ENCODE measurements around the gene TMEM187.

DNA sequence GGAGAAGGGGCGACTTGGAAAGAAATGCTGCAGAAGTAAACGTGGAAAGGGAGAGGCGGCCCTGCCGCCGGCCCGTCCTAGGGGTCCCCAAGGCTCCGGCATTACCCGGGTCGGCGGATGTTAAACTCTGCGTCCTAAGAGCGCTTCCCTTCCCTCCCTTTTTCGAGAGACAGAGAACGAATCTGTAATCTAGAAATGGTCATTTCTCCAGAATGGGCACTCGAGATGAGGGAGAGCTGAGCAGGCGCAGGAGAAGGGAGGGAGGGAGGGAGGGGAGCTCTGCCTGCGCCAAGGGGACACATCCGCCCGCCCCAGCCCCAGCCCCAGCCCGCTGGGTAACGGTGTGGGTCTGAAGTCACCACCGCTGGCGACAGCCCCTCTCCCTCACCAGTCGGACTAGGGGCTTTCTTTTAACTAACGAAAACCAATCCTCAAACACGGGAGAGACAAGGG lies 2.6 kb upstream of the TMEM187 start:
- TF ChIP-seq, protein P1, sequence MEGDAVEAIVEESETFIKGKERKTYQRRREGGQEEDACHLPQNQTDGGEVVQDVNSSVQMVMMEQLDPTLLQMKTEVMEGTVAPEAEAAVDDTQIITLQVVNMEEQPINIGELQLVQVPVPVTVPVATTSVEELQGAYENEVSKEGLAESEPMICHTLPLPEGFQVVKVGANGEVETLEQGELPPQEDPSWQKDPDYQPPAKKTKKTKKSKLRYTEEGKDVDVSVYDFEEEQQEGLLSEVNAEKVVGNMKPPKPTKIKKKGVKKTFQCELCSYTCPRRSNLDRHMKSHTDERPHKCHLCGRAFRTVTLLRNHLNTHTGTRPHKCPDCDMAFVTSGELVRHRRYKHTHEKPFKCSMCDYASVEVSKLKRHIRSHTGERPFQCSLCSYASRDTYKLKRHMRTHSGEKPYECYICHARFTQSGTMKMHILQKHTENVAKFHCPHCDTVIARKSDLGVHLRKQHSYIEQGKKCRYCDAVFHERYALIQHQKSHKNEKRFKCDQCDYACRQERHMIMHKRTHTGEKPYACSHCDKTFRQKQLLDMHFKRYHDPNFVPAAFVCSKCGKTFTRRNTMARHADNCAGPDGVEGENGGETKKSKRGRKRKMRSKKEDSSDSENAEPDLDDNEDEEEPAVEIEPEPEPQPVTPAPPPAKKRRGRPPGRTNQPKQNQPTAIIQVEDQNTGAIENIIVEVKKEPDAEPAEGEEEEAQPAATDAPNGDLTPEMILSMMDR (IDR thresholded peaks at IDR 0.05), result no peak
- no peak for TF ChIP-seq POLR2A (IDR thresholded peaks at IDR 0.05)
